Neural cell (in vitro differentiated cells): ENCODE data around the gene PGBD1.

Experiments used
- CTCF ChIP-seq: fragments of 450-650 bp; IDR thresholded peaks from 2 replicates; pipeline ENCODE4 v1.5.1; 2014; ENCODE audit warnings: antibody characterized with exemption, mild to moderate bottlenecking, moderate library complexity; ENCODE audit not compliant: poor library complexity, severe bottlenecking
- EP300 ChIP-seq: fragments of 450-650 bp; conservative IDR thresholded peaks from 2 replicates; pipeline ENCODE4 v1.6.1; 2014; ENCODE audit warnings: antibody characterized with exemption, mild to moderate bottlenecking, moderate library complexity; ENCODE audit not compliant: poor library complexity, severe bottlenecking
- EZH2 ChIP-seq: fragments of 200-600, 300-800 bp; shearing (Covaris generic), sonication (generic); IDR thresholded peaks from 2 replicates; pipeline ENCODE4 v1.6.1; 2014; ENCODE audit warnings: antibody characterized with exemption, low read length, borderline replicate concordance, mild to moderate bottlenecking; ENCODE audit not compliant: insufficient read depth, poor library complexity, severe bottlenecking
- TAF1 ChIP-seq: IDR thresholded peaks from 2 replicates; pipeline ENCODE4 v1.6.1; 2012; ENCODE audit warnings: low read depth

GRCh38 chr6:28282926-28283325, 1.6 kb downstream of the PGBD1 start:
- TF ChIP-seq TAF1 (no peak), CTCF (no peak), EP300 (no peak), EZH2 (no peak)
